ENCODE measurements around the gene PDE4B. TPM values are rescaled to one million over a fixed set of nuclear protein-coding genes. Genes with fewer than 3 reads are reported as not detected.
"Not testable (repeated sequence)": the region's sequence is repeated elsewhere in the genome, so short reads cannot be mapped to it uniquely, and the experiment has no call there.

Gene PDE4B
- total and polyA plus RNA-seq, 12 donors = 1.2 to 14.9 (median 3.9) TPM

GRCh38 chr1:66320231-66320630 lies 527.5 kb downstream of the PDE4B start:
- Histone ChIP-seq H3K36me3 (replicated peaks in 1 of 2) (no peaks in the 10 kb centered on the region), H3K27ac (no peak overlapping the region), H3K4me3 (no peak overlapping the region), H3K4me1 (replicated peaks in 1 of 2) (no peaks in the 10 kb centered on the region), H3K9me3 (replicated peaks in 1 of 3) (no peaks in the 10 kb centered on the region), H3K27me3 (no peaks in the 10 kb centered on the region)
- intact Hi-C loops (cut with DNase I) = no loop called here
- no peak for DNase-seq
- WGBS, 4 donors = 38 to 45% (median 41%) methylated on average over 1 of the region's 1 CpG
- no peak for TF ChIP-seq POLR2A (IDR thresholded peaks at IDR 0.05)
- TF ChIP-seq, protein P1, sequence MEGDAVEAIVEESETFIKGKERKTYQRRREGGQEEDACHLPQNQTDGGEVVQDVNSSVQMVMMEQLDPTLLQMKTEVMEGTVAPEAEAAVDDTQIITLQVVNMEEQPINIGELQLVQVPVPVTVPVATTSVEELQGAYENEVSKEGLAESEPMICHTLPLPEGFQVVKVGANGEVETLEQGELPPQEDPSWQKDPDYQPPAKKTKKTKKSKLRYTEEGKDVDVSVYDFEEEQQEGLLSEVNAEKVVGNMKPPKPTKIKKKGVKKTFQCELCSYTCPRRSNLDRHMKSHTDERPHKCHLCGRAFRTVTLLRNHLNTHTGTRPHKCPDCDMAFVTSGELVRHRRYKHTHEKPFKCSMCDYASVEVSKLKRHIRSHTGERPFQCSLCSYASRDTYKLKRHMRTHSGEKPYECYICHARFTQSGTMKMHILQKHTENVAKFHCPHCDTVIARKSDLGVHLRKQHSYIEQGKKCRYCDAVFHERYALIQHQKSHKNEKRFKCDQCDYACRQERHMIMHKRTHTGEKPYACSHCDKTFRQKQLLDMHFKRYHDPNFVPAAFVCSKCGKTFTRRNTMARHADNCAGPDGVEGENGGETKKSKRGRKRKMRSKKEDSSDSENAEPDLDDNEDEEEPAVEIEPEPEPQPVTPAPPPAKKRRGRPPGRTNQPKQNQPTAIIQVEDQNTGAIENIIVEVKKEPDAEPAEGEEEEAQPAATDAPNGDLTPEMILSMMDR (IDR thresholded peaks at IDR 0.05) = no peak

- H3K27ac ChIP-seq; H3K4me1 ChIP-seq (replicated peaks in 1 of 2); intact Hi-C loops (cut with DNase I); H3K9me3 ChIP-seq (replicated peaks in 1 of 3); DNase-seq; H3K4me3 ChIP-seq; H3K36me3 ChIP-seq (replicated peaks in 1 of 2); H3K27me3 ChIP-seq: not testable (repeated sequence)
- WGBS, 4 donors = 68 to 82% (median 77%) methylated on average over 2 of the region's 2 CpGs
These were observed 529.8 kb downstream of the PDE4B start for GRCh38 chr1:66322462-66322861.

DNA sequence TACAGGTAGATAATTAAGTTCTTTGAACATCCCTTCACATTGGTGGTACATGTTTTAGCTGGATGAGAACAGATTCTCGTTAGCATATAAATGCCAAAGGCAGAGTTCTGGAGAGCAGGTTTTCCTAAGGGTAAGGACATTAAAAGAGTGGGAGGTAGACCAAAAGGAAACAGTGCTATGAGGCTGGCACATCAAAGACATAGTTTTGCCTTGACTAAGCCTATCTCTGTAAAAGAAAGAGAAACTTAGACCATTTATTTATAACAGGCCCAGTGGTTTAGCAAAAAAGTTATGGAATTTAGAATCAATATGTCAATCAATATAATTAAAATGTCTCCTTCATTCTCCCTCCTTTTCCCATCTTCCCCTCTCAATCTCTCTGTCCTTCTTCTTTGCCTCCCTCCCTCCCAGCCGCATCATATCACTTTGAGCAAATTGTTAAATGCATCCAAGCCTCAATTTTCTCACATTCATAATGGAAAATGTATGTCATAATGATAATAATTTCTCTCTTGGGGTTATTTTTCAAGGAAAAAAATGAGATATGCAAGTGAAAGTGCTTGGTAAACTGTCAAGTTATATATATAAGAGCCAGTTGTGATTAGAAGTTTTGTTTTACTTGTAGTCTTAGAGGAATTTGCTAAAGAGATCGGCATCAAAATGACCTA lies 531.4 kb downstream of the PDE4B start:
- Histone ChIP-seq H3K4me1 (replicated peaks in 1 of 2) (no peaks in the 10 kb centered on the region), H3K9me3 (replicated peaks in 1 of 3) (no peaks in the 10 kb centered on the region), H3K36me3 (replicated peaks in 1 of 2) (no peaks in the 10 kb centered on the region), H3K27ac (no peak overlapping the region), H3K27me3 (no peaks in the 10 kb centered on the region), H3K4me3 (no peak overlapping the region)
- TF ChIP-seq POLR2A (IDR thresholded peaks at IDR 0.05) = no peak
- TF ChIP-seq, protein P1 (IDR thresholded peaks at IDR 0.05) = no peak
- DNase-seq = no peak
- intact Hi-C loops (cut with DNase I) = no loop called here
- WGBS, 4 donors = 75 to 86% (median 79%) methylated on average over 3 of the region's 3 CpGs

GRCh38 chr1:66325594-66326380 lies 533.1 kb downstream of the PDE4B start:
- TF ChIP-seq, protein P1 (IDR thresholded peaks at IDR 0.05) = no peak
- no peak for TF ChIP-seq POLR2A (IDR thresholded peaks at IDR 0.05)
- H3K36me3 ChIP-seq (replicated peaks in 1 of 2) = no peaks in the 10 kb centered on the region
- WGBS, 4 donors = 84 to 89% (median 86%) methylated on average over 5 of the region's 5 CpGs
- H3K27me3 ChIP-seq = no peaks in the 10 kb centered on the region
- DNase-seq = no peak
- peaks cover 0 to under 1% of the 10 kb centered on the region in 2 donors for H3K4me1 ChIP-seq (replicated peaks in 1 of 2)
- no peaks in the 10 kb centered on the region for H3K9me3 ChIP-seq (replicated peaks in 1 of 3)
- intact Hi-C loops (cut with DNase I) = no loop called here
- no peak overlapping the region for H3K27ac ChIP-seq
- H3K4me3 ChIP-seq = no peak overlapping the region
